Stomach (tissue), 4 donors: ENCODE measurements around the gene PKNOX2.

Source experiments
- EP300 ChIP-seq: sonication (generic); formaldehyde crosslinking; IDR thresholded peaks from one replicate; pipeline ENCODE4 v1.6.1; 2017; ENCODE audit warnings: antibody characterized with exemption
- POLR2A ChIP-seq, 4 donors: fragments of 450-650 bp; IDR thresholded peaks; one replicate each; pipeline ENCODE4 v1.6.1; 2016; ENCODE audit warnings: antibody characterized with exemption in 4 of 4, control low read depth in 2 of 4, mild to moderate bottlenecking in 1 of 4, moderate library complexity in 1 of 4
- POLR2AphosphoS5 ChIP-seq, 3 donors: sonication (generic); formaldehyde crosslinking; IDR thresholded peaks; one replicate each; pipeline ENCODE4 v1.6.1; 2016; ENCODE audit warnings: antibody characterized with exemption in 3 of 3
- TF ChIP-seq, protein P1 (sequence below), 7 experiments: fragments of 450-650 bp in 4 of 7; fragments of 200-600 bp in 3 of 7; sonication (generic) in 3 of 7; IDR thresholded peaks; one replicate each; pipeline ENCODE4 v1.5.1; 2016 to 2019; ENCODE audit warnings: antibody characterized with exemption in 7 of 7, control low read depth in 2 of 7, mild to moderate bottlenecking in 1 of 7

DNA sequence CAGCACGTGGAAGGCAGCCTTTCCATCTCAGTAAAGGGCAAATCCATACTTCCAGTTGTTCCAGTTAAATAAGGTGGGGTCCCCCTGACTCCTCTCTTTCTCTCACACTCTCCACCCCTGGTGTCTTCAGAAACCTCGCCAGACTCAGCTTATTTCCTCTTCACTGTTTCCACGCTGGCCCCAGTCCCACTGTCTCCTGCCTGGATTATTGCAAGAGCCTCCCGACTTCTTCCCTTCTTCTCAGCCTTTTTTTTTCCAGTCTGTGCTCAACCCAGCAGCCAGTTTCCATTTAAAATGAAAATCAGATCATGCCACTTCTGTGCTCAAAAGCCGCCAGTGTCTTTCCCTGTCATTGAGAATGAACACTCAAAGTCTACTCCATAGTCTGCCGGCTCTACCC, 131.4 kb downstream of the PKNOX2 start:
- no peak for TF ChIP-seq POLR2AphosphoS5 (IDR thresholded peaks at IDR 0.05)
- TF ChIP-seq, protein P1, sequence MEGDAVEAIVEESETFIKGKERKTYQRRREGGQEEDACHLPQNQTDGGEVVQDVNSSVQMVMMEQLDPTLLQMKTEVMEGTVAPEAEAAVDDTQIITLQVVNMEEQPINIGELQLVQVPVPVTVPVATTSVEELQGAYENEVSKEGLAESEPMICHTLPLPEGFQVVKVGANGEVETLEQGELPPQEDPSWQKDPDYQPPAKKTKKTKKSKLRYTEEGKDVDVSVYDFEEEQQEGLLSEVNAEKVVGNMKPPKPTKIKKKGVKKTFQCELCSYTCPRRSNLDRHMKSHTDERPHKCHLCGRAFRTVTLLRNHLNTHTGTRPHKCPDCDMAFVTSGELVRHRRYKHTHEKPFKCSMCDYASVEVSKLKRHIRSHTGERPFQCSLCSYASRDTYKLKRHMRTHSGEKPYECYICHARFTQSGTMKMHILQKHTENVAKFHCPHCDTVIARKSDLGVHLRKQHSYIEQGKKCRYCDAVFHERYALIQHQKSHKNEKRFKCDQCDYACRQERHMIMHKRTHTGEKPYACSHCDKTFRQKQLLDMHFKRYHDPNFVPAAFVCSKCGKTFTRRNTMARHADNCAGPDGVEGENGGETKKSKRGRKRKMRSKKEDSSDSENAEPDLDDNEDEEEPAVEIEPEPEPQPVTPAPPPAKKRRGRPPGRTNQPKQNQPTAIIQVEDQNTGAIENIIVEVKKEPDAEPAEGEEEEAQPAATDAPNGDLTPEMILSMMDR (IDR thresholded peaks at IDR 0.05) = no peak
- TF ChIP-seq POLR2A (IDR thresholded peaks at IDR 0.05) = no peak
- TF ChIP-seq EP300 = no peak
